Uterus (tissue), 2 donors: ENCODE data around the gene BRPF3.

Experiments
- POLR2A ChIP-seq, 2 donors: fragments of 450-650 bp; IDR thresholded peaks; one replicate each; pipeline ENCODE4 v1.6.1; 2016; ENCODE audit warnings: antibody characterized with exemption in 2 of 2, mild to moderate bottlenecking in 1 of 2, moderate library complexity in 1 of 2
- TF ChIP-seq, protein P1 (sequence below), 4 experiments: fragments of 200-600 bp in 2 of 4; fragments of 450-650 bp in 2 of 4; sonication (generic) in 2 of 4; IDR thresholded peaks; one replicate each; pipeline ENCODE4 v1.5.1; 2016 to 2019; ENCODE audit warnings: antibody characterized with exemption in 4 of 4, mild to moderate bottlenecking in 2 of 4, moderate library complexity in 1 of 4

DNA sequence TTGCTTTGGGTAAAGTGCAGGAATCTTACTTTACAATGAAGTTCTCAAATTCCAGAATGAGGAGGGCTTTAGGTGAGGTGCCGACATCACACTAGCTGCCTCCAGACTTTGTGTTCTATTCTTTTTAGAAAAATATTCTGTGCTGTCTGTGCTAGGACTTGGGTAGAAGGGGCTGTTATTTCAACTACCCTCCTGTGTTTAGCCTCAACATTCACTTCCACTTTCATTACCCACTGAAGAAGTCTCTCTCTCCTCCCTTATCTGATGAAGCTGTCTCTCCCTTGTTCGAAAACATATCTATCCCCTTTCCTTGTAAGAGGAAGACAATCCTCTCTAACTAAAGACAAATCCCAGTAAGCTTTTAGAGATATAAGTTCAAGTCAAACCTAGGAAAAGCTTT is 25.0 kb upstream of the BRPF3 start:
- TF ChIP-seq, protein P1, sequence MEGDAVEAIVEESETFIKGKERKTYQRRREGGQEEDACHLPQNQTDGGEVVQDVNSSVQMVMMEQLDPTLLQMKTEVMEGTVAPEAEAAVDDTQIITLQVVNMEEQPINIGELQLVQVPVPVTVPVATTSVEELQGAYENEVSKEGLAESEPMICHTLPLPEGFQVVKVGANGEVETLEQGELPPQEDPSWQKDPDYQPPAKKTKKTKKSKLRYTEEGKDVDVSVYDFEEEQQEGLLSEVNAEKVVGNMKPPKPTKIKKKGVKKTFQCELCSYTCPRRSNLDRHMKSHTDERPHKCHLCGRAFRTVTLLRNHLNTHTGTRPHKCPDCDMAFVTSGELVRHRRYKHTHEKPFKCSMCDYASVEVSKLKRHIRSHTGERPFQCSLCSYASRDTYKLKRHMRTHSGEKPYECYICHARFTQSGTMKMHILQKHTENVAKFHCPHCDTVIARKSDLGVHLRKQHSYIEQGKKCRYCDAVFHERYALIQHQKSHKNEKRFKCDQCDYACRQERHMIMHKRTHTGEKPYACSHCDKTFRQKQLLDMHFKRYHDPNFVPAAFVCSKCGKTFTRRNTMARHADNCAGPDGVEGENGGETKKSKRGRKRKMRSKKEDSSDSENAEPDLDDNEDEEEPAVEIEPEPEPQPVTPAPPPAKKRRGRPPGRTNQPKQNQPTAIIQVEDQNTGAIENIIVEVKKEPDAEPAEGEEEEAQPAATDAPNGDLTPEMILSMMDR (IDR thresholded peaks at IDR 0.05): no peak
- TF ChIP-seq POLR2A (IDR thresholded peaks at IDR 0.05): no peak
